Smooth muscle cell (in vitro differentiated cells): ENCODE measurements around the gene VDR. TPM values are rescaled to one million over a fixed set of nuclear protein-coding genes. Genes with fewer than 3 reads are reported as not detected.

Experiments
- DNase-seq: peaks from one replicate; lab custom pipeline; 2025; ENCODE audit not compliant: unreplicated experiment; lab: John Stamatoyannopoulos, UW
- H2AFZ ChIP-seq: fragments of 200-600 bp; sonication (generic); 2 replicates; pipeline ENCODE4 v1.6.0; 2016; ENCODE audit warnings: antibody characterized with exemption, low read depth, mild to moderate bottlenecking
- H3F3A ChIP-seq: fragments of 200-600 bp; sonication (generic); 2 replicates; pipeline ENCODE4 v1.6.0; 2017; ENCODE audit warnings: antibody characterized with exemption, low read depth
- H3K27ac ChIP-seq: fragments of 200-600 bp; sonication (generic); 2 replicates; pipeline ENCODE4 v1.5.1; 2016; ENCODE audit warnings: low read depth, mild to moderate bottlenecking
- H3K27me3 ChIP-seq: fragments of 200-600 bp; sonication (generic); 2 replicates; pipeline ENCODE4 v1.6.1; 2016; ENCODE audit warnings: low read depth, mild to moderate bottlenecking
- H3K36me3 ChIP-seq: fragments of 200-600 bp; sonication (generic); 2 replicates; pipeline ENCODE4 v1.5.1; 2016; ENCODE audit warnings: low read depth
- H3K4me1 ChIP-seq: fragments of 200-600 bp; sonication (generic); 2 replicates; pipeline ENCODE4 v1.5.1; 2016; ENCODE audit warnings: low read depth
- H3K4me2 ChIP-seq: fragments of 200-600 bp; sonication (generic); 2 replicates; pipeline ENCODE4 v1.6.0; 2016; ENCODE audit warnings: mild to moderate bottlenecking
- H3K4me3 ChIP-seq: fragments of 200-600 bp; sonication (generic); 2 replicates; pipeline ENCODE4 v1.5.1; 2016; ENCODE audit warnings: mild to moderate bottlenecking
- H3K79me2 ChIP-seq: fragments of 200-600 bp; sonication (generic); 2 replicates; pipeline ENCODE4 v1.6.0; 2016; ENCODE audit warnings: low read depth, mild to moderate bottlenecking
- H3K9ac ChIP-seq: fragments of 200-600 bp; sonication (generic); 2 replicates; pipeline ENCODE4 v1.6.0; 2016; ENCODE audit warnings: low read depth
- H3K9me3 ChIP-seq: fragments of 200-600 bp; sonication (generic); replicated peaks from 2 replicates; pipeline ENCODE4 v1.5.1; 2016; ENCODE audit warnings: low read depth
- H4K20me1 ChIP-seq: fragments of 200-600 bp; sonication (generic); 2 replicates; pipeline ENCODE4 v1.6.0; 2016; ENCODE audit warnings: low read depth
- WGBS: methylation state at CpG from one replicate; pipeline ENCODE4 v1.1.7; 2016; ENCODE audit warnings: low lambda C conversion rate; 5-methylcytosine and 5-hydroxymethylcytosine counted together
- polyA plus RNA-seq: library from polyadenylated mRNA; unstranded; fragments of >200 nt; fragmentation: Nextera tagmentation; extraction: Ambion mirVana; gene quantifications from 2 replicates; pipeline ENCODE4 v1.2.1, GENCODE V29; 2016
- total RNA-seq: library from RNA; depleted of rRNA; stranded (reverse); fragments of >200 nt; gene quantifications from 2 replicates; pipeline ENCODE4 v1.2.3, GENCODE V29; 2014
- TF ChIP-seq, protein P1 (sequence below): fragments of 200-600 bp; sonication (generic); IDR thresholded peaks from 2 replicates; pipeline ENCODE4 v1.5.1; 2017; ENCODE audit warnings: borderline replicate concordance, mild to moderate bottlenecking, antibody characterized with exemption; ENCODE audit not compliant: insufficient read depth, poor library complexity, severe bottlenecking

VDR gene
- total and polyA plus RNA-seq, 2 experiments from 2014 or later = 8.0 to 16.5 TPM

DNA sequence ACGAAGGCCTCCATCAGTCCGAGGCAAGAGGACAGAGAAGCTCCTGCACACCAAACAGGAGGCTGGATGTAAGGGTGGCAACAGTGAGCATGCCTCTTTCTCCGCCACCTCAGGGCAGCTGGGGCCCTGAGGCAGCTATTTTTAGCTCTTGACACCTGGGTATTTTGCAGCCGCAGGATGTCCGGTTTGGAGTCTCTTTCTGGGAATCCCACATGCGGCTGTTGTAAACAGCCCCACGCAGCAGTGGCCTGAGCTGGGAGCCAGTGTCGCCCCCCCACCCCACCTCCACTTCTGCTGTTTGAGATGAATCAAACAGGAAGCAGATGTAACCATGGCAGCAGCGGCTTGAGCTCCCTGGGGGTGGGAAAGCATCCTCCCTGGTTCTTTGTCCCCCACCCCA, 96.7 kb downstream of the VDR start:
- H3K4me1 ChIP-seq = peaks cover 46% of the 10 kb centered on the region
- H3K79me2 ChIP-seq = peaks cover 87% of the 10 kb centered on the region
- DNase-seq = no peak
- H2AFZ ChIP-seq = no peak overlapping the region
- H3K9me3 ChIP-seq = no peaks in the 10 kb centered on the region
- TF ChIP-seq, protein P1, sequence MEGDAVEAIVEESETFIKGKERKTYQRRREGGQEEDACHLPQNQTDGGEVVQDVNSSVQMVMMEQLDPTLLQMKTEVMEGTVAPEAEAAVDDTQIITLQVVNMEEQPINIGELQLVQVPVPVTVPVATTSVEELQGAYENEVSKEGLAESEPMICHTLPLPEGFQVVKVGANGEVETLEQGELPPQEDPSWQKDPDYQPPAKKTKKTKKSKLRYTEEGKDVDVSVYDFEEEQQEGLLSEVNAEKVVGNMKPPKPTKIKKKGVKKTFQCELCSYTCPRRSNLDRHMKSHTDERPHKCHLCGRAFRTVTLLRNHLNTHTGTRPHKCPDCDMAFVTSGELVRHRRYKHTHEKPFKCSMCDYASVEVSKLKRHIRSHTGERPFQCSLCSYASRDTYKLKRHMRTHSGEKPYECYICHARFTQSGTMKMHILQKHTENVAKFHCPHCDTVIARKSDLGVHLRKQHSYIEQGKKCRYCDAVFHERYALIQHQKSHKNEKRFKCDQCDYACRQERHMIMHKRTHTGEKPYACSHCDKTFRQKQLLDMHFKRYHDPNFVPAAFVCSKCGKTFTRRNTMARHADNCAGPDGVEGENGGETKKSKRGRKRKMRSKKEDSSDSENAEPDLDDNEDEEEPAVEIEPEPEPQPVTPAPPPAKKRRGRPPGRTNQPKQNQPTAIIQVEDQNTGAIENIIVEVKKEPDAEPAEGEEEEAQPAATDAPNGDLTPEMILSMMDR = no peak
- peaks cover 25% of the 10 kb centered on the region for H3F3A ChIP-seq
- no peaks in the 10 kb centered on the region for H3K36me3 ChIP-seq
- peak overlapping the region; percentile 77 for H3K4me2 ChIP-seq
- H4K20me1 ChIP-seq = peaks cover 88% of the 10 kb centered on the region
- peak overlapping the region; percentile 95 for H3K27ac ChIP-seq
- no peak overlapping the region for H3K4me3 ChIP-seq
- 25% methylated on average over 9 of the region's 9 CpGs for WGBS
- H3K9ac ChIP-seq = peak overlapping the region; percentile 32
- no peaks in the 10 kb centered on the region for H3K27me3 ChIP-seq

DNA sequence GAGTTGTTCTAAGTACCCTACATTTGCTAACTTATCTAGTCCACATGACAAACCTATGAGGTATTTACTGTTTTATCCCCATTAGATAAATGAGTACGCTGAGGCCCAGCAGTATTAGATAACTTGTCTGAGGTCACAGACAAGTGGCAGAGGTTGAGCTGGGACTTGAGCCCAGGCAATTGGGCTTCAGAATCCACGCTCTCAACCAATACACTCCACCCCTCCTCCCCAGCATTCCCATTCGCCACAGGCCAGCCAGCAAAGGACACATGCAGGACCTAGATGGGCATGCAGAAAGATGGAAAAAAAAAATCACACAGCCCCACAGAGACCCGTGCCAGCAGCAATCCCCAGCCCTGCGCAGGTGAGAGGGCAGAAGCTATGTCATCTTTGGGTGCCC, 97.5 kb downstream of the VDR start:
- TF ChIP-seq, protein P1 = no peak
- Histone ChIP-seq H3K4me1 (peaks cover 40% of the 10 kb centered on the region), H3K9me3 (no peaks in the 10 kb centered on the region), H3K9ac (peak overlapping the region; percentile 7), H3K79me2 (peaks cover 94% of the 10 kb centered on the region), H2AFZ (no peak overlapping the region), H3K36me3 (no peaks in the 10 kb centered on the region), H3K27me3 (no peaks in the 10 kb centered on the region), H4K20me1 (peaks cover 92% of the 10 kb centered on the region), H3K27ac (peak overlapping the region; percentile 95), H3K4me3 (no peak overlapping the region), H3K4me2 (peak overlapping the region; percentile 77), H3F3A (peaks cover 25% of the 10 kb centered on the region)
- DNase-seq = no peak
- 67% methylated on average over 5 of the region's 5 CpGs for WGBS

DNA sequence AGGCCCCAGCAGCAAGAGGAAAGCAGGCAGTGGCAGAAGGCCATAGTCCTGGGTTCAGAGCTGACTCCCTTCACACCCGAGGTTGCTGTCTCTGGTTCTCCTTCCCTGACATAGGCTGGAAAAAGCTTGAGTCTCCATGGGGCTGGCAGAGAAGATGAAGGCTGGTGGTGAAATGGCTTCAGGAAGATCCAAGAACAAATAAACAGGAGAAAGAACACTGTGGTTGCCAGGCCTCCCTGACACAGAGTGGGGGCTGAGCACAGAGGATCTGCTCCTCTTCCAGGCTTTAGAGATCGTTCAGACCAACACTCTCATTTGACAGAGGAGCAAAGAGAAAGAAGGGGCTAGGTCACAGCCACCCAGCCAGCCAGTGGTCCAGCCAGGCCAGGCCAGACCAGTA, 99.4 kb downstream of the VDR start:
- Histone ChIP-seq H2AFZ (no peak overlapping the region), H3K4me3 (no peak overlapping the region), H3K36me3 (no peaks in the 10 kb centered on the region), H3K27ac (peak overlapping the region; percentile 17), H3K9me3 (no peaks in the 10 kb centered on the region), H3F3A (peaks cover 10% of the 10 kb centered on the region), H3K9ac (no peak overlapping the region), H4K20me1 (peaks cover 94% of the 10 kb centered on the region), H3K4me2 (no peak overlapping the region), H3K79me2 (peaks cover 97% of the 10 kb centered on the region), H3K27me3 (no peaks in the 10 kb centered on the region), H3K4me1 (peaks cover 22% of the 10 kb centered on the region)
- WGBS = 43% methylated on average over 2 of the region's 2 CpGs
- no peak for DNase-seq
- TF ChIP-seq, protein P1 = no peak

DNA sequence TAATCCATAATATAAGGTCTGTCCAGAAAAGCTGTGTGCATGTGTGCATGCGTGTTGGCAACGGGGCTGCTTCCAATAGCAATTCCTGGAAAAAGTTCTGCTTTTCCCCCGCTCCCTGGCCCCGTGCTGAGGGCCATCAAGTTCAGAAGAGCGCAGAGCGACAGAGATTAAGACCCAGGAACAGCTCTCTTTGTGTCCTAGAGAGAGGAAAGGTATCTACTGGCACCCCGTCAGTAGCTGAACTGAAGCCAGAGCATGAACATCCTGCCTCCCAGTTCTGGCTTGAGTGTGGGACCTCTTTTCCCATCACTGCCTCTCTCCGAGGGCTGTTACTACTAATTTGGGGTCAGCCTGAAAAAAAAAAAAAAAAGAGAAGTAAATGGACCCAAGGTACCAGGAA, 100.6 kb downstream of the VDR start:
- DNase-seq = no peak
- Histone ChIP-seq H2AFZ (no peak overlapping the region), H3K27ac (no peak overlapping the region), H3K4me2 (no peak overlapping the region), H3K79me2 (peaks cover 92% of the 10 kb centered on the region), H4K20me1 (peaks cover 100% of the 10 kb centered on the region), H3F3A (no peaks in the 10 kb centered on the region), H3K9me3 (no peaks in the 10 kb centered on the region), H3K4me1 (peaks cover 14% of the 10 kb centered on the region), H3K9ac (no peak overlapping the region), H3K36me3 (no peaks in the 10 kb centered on the region), H3K4me3 (no peak overlapping the region), H3K27me3 (no peaks in the 10 kb centered on the region)
- WGBS = 93% methylated on average over 8 of the region's 8 CpGs
- TF ChIP-seq, protein P1 = no peak
